ENCODE measurements around the gene ZNF444.
"Not testable (repeated sequence)": the region's sequence is repeated elsewhere in the genome, so short reads cannot be mapped to it uniquely, and the experiment has no call there.

Gene ZNF444

DNA sequence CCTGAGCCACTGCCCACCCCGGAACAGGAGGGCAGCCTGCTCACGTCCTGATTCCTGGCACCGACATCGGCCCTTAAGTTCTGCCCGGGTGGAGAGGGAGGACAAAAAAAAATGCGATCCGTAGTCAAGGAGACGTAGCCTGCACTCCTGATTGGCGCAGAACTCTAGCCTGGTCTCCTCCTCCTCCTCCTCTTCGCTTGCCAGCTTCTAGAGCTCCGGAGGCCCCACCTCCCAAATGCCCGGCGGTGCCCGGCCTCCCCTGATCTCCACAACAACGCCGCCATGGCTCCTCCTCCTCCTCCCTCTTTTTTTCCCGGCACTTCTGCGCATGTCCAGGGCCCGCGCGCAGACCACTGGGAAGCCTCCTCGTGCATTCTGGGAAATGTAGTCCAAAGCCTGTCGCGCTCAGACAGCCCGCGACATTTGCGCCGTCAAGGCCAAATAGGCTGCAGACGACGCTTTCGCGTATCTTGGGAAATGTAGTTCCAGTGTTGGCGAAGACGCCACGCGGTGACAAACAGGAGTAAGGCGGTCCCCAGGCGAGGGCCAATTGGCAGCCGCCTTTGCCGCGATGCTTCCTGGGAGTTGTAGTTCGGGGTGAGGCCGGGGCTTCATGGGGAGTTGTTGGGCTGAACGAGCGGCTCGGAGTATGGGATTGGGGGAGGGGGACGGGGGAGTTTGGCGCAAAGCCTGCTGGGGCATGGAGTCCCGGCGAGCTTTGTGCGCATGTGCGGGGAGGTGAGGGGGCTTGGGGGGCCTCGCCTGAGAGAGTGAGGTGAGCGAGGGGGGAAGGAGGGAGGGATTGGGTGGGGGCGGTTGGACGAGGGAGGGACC lies at the start of gene ZNF444:
Gene ZNF444 (plus strand): TSS at position 705 of the 834 bp plus-strand sequence. CDS start 5,625 bp downstream, outside the sequence.
- peak; percentile 93 for DNase-seq

- no peak for DNase-seq
Measured at GRCh38 chr19:56091751-56092546, 49.1 kb upstream of the ZNF444 start.

GRCh38 chr19:56092685-56093631 lies 48.1 kb upstream of the ZNF444 start:
- no peak for DNase-seq

GRCh38 chr19:56094449-56094848 lies 46.6 kb upstream of the ZNF444 start:
- no peak for DNase-seq

DNA sequence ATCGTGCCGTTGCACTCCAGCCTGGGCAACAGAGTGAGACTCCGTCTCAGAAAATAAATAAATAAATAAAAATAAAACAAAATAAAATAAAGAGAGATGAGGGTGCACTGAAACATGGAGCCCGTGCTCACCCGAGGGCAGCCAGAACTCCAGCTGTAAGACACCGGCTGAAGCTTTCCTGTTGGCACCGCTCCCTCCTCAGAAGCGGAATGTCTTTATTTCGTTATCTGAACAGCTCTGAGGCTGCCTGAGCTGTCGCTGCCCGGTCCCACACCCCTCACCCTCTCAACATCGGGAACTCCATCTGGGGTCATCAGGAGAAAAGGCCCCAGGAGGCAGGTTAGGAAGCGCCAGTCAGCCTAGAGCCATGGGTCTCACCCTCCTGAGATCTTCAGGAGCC lies 44.4 kb upstream of the ZNF444 start:
- DNase-seq: no peak

DNA sequence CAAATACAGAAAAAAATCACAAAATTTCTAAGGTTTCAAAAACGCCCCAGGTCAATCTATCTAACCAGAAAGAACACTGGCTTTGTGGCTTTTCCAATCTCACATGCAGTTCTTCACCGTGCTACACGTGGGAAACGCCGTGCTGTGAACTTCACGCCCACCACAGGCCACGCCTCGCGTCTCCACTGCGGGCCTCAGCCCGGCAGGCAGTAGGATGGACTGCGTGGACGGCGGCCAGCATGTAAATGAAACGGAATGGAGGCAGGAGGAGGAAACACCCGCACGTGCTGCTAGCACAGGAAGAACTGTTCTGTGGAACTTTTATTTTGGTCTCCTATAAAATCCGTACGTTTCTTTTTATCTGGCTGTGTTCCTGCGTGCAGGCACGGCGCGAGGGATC lies 43.8 kb upstream of the ZNF444 start:
- no peak for DNase-seq

DNA sequence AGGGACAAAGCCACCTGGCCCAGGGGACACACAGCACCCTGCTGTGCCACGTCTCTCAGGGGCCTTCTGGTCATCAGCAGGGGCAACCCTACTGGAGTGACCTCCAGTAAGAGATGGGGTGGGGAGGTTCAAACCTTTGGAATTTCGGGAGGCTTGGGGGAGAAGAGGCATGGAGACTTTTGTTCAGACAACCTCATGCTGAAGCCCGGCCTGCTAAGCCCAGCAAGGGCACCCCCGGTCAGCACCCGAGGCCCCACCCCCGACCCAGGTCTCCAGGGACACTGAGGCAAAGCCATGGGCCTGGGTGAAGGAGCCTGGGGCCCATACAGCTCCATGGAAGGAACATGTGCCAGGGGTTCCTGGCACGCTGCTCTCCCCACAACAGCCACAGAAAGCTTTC lies 43.3 kb upstream of the ZNF444 start:
- no peak for DNase-seq

DNA sequence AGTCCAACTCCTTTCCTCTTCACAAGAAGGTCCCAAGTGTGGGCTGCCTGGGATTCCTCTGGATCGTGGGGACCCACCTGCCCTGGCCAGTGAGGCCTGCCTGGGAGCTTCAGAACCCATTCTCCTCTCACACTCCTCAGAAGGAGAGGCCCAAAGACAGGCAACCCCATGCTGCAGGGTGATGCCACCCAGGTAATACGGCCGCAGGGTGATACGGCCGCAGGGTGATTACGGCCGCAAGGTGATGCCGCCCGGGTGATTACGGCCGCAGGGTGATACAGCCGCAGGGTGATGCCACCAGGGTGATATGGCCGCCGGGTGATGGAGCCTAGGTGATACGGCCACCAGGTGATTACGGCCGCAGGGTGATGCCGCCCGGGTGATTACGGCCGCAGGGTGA lies 42.9 kb upstream of the ZNF444 start:
- DNase-seq: not testable (repeated sequence)

- DNase-seq: no peak
Measured at GRCh38 chr19:56098731-56099568, 42.1 kb upstream of the ZNF444 start.

DNA sequence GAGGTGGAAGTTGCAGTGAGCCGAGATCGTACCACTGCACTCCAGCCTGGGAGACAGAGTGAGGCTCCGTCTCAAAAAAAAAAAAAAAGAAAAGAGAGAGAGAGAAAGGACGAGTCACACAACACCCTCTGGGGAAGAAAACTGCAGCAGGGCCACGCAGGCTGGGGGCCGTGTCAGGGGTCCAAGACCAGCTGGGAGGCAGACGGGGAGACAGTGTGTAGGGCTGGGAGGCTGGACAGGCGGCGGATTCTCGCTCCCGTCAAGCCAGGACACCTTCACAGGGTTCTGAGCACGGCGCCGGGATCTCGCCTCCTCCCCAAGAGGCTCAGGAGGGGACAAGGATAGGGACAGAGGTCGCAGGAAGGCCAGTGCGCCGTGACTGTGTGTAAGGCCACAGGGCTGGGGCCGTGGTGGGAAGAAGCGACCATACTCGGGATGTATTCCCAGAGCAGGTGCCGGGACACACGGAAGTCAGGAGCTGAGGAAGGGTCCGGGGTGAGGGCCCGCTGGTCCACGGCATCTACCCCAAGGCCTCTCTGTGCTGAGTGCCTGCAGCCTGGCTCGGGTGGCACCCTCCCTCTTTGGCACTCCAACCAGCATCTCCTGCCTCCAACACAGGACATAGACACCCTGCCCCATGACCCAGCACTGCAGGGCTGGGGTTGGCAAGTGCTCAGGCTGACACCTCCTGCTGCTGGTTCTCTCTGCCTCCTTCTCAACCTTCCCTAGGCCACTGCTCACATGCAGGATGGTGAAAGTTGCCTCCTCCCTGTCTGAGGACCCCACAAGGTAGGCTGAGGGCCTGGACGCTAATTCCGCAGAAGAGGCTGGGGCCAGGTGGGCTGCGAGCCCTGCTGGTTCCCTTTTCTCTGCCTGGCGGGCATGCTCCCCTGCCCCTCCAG lies 41.2 kb upstream of the ZNF444 start:
- no peak for DNase-seq

DNA sequence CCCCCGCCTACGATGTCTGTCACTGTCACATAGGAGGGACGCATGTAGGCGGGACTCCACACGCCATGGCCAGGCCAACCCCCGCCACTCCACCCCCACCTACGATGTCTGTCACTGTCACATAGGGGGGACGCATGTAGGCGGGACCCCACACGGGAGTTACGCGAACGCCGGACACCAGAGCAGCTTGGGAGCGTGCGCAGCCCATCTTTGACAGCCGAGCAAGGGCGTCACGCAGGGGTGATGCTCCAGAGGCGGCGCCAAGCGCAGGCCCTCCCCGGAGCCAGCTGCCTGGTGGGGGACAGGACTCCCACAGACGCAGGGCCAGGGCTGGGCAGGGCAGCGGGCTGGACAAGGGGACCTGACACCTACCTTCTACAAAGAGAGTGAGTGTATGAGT lies 40.0 kb upstream of the ZNF444 start:
- DNase-seq: no peak

GRCh38 chr19:56101746-56102535 lies 39.1 kb upstream of the ZNF444 start:
- DNase-seq: no peak

DNA sequence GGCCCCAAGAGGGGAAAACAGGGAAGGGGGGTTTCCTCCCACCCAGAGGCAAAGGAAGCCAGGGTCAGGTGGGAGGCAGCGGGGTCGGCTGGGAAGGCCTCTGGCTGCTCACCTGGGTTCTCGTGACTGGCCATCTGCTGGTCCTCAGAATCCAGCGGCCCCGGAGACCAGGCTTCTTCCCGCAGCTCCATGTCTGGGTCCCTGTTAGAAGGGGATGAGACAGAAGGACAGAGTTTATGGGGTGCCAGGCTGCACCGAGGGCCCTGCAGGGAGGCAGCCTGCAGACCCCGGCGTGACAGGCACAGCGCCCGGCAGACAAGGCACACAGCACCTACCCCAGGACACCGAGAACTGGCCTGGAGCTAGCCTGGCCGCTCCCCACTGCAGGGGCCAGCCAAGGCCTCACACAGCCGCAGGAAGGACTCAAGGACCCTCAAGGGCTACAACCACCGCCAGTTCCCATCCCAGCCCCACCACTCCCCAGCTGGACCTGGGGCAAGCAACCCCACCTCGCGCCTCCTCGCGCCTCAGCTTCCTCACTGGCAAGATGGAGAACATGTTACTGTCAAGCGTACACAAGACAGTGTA lies 38.0 kb upstream of the ZNF444 start:
- no peak for DNase-seq

- DNase-seq: no peak
Measured at GRCh38 chr19:56104423-56104822, 36.7 kb upstream of the ZNF444 start.

GRCh38 chr19:56105090-56105701 lies 35.9 kb upstream of the ZNF444 start:
- DNase-seq: no peak

DNA sequence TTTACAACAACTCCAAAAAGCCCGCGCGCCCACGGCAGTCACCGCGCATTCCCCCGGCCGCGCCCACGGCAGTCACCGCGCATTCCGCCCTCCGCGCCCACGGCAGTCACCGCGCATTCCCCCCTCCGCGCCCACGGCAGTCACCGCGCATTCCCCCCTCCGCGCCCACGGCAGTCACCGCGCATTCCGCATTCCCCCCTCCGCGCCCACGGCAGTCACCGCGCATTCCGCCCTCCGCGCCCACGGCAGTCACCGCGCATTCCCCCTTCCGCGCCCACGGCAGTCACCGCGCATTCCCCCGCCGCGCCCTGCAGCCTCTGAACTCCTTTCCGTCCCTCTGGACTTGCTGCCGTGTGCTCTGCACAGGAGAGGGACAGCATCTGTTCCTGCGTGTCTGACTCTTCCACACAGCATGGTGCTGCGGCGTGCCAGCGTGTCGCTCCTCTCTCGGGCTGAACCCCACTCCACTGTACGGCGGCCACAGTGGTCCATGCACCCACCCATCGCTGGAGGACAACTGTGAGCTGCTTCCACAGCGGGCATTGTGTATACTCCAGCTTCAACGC lies 35.2 kb upstream of the ZNF444 start:
- not testable (repeated sequence) for DNase-seq

GRCh38 chr19:56106397-56106849 lies 34.7 kb upstream of the ZNF444 start:
- DNase-seq: no peak

GRCh38 chr19:56106993-56107392 lies 34.1 kb upstream of the ZNF444 start:
- DNase-seq: no peak
